Effector memory CD4-positive, alpha-beta T cell (primary cell): Measurements from ENCODE around the gene GAD1.

Experiments
- DNase-seq, 3 donors: peaks; one replicate each; pipeline ENCODE4 v3.0.0-alpha.2; 2020
- H3K27ac ChIP-seq: 2 replicates; pipeline ENCODE4 v1.7.0; 2013; ENCODE audit warnings: mild to moderate bottlenecking, low read length, moderate library complexity; ENCODE audit not compliant: insufficient read depth, poor library complexity, severe bottlenecking
- H3K27me3 ChIP-seq: replicated peaks from 2 replicates; pipeline ENCODE4 v1.7.0; 2013; ENCODE audit warnings: mild to moderate bottlenecking, low read length; ENCODE audit not compliant: insufficient read depth, control insufficient read depth, poor library complexity, severe bottlenecking
- H3K36me3 ChIP-seq: 2 replicates; pipeline ENCODE4 v1.7.0; 2013; ENCODE audit warnings: mild to moderate bottlenecking, low read length, moderate library complexity; ENCODE audit not compliant: control insufficient read depth, insufficient read depth
- H3K4me1 ChIP-seq: 2 replicates; pipeline ENCODE4 v1.7.0; 2013; ENCODE audit warnings: low read length, mild to moderate bottlenecking; ENCODE audit not compliant: control insufficient read depth, insufficient read depth, poor library complexity, severe bottlenecking
- H3K4me3 ChIP-seq: 2 replicates; pipeline ENCODE4 v1.7.0; 2013; ENCODE audit warnings: low read length, low read depth, mild to moderate bottlenecking; ENCODE audit not compliant: insufficient read depth, poor library complexity, severe bottlenecking
- H3K9me3 ChIP-seq: 2 replicates; pipeline ENCODE4 v1.7.0; 2013; ENCODE audit warnings: mild to moderate bottlenecking, low read length, moderate library complexity; ENCODE audit not compliant: control insufficient read depth

GAD1 gene

GRCh38 chr2:170863087-170863486 lies 46.4 kb downstream of the GAD1 start:
- no peak overlapping the region for H3K4me3 ChIP-seq
- H3K9me3 ChIP-seq, result no peaks in the 10 kb centered on the region
- H3K4me1 ChIP-seq, result no peaks in the 10 kb centered on the region
- no peak for DNase-seq
- no peaks in the 10 kb centered on the region for H3K27me3 ChIP-seq
- H3K36me3 ChIP-seq, result no peaks in the 10 kb centered on the region
- H3K27ac ChIP-seq, result no peak overlapping the region

GRCh38 chr2:170869036-170869435 lies 52.3 kb downstream of the GAD1 start:
- no peaks in the 10 kb centered on the region for H3K27me3 ChIP-seq
- no peak overlapping the region for H3K27ac ChIP-seq
- no peaks in the 10 kb centered on the region for H3K36me3 ChIP-seq
- H3K9me3 ChIP-seq, result no peaks in the 10 kb centered on the region
- no peak overlapping the region for H3K4me3 ChIP-seq
- DNase-seq, result no peak
- H3K4me1 ChIP-seq, result no peaks in the 10 kb centered on the region

- DNase-seq, result no peak
- Histone ChIP-seq H3K4me1 (no peaks in the 10 kb centered on the region), H3K27ac (no peak overlapping the region), H3K4me3 (no peak overlapping the region), H3K9me3 (no peaks in the 10 kb centered on the region), H3K36me3 (no peaks in the 10 kb centered on the region), H3K27me3 (no peaks in the 10 kb centered on the region)
Measured at GRCh38 chr2:170869461-170869860, 52.8 kb downstream of the GAD1 start.

GRCh38 chr2:170873035-170873692 lies 56.5 kb downstream of the GAD1 start:
- H3K27me3 ChIP-seq, result no peaks in the 10 kb centered on the region
- no peak overlapping the region for H3K27ac ChIP-seq
- H3K36me3 ChIP-seq, result no peaks in the 10 kb centered on the region
- no peaks in the 10 kb centered on the region for H3K9me3 ChIP-seq
- peak overlapping the region; percentile 27 for H3K4me3 ChIP-seq
- no peaks in the 10 kb centered on the region for H3K4me1 ChIP-seq
- DNase-seq, result peak; percentile 14 to 57 (median 33)

DNA sequence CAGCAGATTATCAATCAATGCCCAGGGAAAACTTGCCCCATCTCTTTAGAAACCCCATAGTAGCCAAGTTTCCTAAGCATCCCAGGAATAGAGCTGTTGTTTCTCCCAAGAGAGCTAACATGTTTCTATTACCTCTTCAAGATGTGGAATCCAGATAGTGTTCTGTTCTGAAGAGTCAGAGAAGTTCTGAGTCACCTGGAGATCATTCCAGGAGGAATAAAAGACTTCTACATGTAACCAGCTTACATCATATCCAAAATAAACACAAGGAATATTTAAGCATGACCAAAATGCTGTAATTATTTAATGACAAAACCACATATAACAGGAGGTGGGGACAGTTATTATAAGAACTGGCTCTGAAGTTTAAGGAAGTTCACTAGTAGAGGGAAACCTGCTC lies 61.4 kb downstream of the GAD1 start:
- no peaks in the 10 kb centered on the region for H3K36me3 ChIP-seq
- no peak for DNase-seq
- H3K4me3 ChIP-seq, result no peak overlapping the region
- H3K27ac ChIP-seq, result no peak overlapping the region
- no peaks in the 10 kb centered on the region for H3K9me3 ChIP-seq
- H3K27me3 ChIP-seq, result no peaks in the 10 kb centered on the region
- H3K4me1 ChIP-seq, result no peaks in the 10 kb centered on the region

- DNase-seq, result no peak
- H3K9me3 ChIP-seq, result no peaks in the 10 kb centered on the region
- no peak overlapping the region for H3K4me3 ChIP-seq
- no peaks in the 10 kb centered on the region for H3K4me1 ChIP-seq
- H3K27ac ChIP-seq, result no peak overlapping the region
- H3K36me3 ChIP-seq, result no peaks in the 10 kb centered on the region
- no peaks in the 10 kb centered on the region for H3K27me3 ChIP-seq
Measured at GRCh38 chr2:170878505-170878904, 61.8 kb downstream of the GAD1 start.

DNA sequence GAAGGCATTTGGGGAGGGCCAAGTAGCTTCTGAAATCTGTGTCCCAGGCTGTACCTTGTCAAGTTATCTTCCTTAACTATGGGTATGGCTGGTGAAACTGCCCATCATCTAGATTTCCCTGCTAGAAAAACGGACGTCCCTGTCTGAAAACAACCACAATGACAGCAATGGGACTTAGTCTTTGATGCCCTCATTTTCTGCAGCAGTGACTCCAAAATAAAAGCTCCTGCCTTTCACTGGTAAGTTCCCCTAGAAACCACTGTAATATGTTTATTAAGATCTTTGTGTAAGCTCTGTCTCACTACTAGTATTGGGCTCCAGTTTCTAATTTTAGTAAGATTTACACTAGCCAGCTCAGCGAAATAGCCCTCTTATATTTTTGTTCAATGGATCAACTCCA lies 65.2 kb downstream of the GAD1 start:
- Histone ChIP-seq H3K27ac (no peak overlapping the region), H3K4me1 (no peaks in the 10 kb centered on the region), H3K27me3 (no peaks in the 10 kb centered on the region), H3K4me3 (no peak overlapping the region), H3K9me3 (no peaks in the 10 kb centered on the region), H3K36me3 (no peaks in the 10 kb centered on the region)
- no peak for DNase-seq

DNA sequence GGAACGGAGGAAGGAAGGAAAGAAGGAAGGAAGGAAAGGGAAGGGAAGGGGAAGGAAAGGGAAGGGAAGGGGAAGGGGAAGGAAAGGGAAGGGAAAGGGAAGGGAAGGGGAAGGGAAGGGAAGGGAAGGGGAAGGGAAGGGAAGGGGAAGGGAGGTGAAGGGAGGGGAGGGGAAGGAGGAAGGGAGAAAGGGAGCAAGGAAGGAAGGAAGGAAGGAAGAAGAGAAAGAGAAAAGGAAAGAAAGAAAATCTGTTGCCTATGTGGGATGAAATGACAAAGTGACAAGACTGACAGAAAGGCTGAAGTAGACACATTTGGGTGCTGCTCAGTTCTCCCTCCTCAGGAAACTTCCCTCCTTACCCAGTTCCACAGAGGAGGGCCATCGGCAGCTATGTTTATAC lies 66.1 kb downstream of the GAD1 start:
- H3K4me3 ChIP-seq, result no peak overlapping the region
- no peak for DNase-seq
- H3K27ac ChIP-seq, result no peak overlapping the region
- H3K27me3 ChIP-seq, result no peaks in the 10 kb centered on the region
- no peaks in the 10 kb centered on the region for H3K9me3 ChIP-seq
- no peaks in the 10 kb centered on the region for H3K36me3 ChIP-seq
- no peaks in the 10 kb centered on the region for H3K4me1 ChIP-seq

GRCh38 chr2:170883683-170884082 lies 67.0 kb downstream of the GAD1 start:
- Histone ChIP-seq H3K4me1 (no peaks in the 10 kb centered on the region), H3K4me3 (no peak overlapping the region), H3K27me3 (no peaks in the 10 kb centered on the region), H3K9me3 (no peaks in the 10 kb centered on the region), H3K36me3 (no peaks in the 10 kb centered on the region), H3K27ac (no peak overlapping the region)
- DNase-seq, result no peak

DNA sequence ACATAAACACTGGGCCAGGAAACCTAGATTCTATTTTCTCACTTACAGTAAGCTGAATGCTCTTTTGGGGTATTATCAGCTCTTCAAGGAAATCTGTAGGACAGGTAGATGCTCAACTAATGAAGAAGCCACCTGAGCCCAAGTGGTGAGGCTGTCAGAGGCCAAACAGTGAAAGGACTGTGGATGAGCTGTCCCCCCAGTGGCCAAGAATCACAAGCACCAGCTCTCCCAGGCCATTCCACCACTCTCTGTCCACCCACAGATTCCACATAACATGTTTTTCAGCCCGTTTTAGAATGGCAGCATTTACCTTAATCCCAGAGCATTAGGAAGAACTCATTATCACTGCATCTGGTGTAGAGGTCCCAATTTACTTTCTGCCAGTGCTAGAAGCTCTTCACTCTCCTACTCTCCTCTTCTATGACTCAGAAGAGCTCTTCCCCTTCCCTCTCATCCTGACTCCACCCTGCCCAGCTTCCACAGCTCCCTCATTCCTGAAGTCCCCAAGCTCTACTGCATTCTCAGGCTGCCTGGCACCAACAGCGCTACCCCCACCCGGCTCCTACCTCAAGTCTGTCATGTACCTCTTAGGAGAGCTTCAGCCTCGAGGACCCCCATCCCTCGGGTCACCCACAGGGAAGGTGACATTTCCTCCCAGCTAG lies 68.6 kb downstream of the GAD1 start:
- Histone ChIP-seq H3K4me1 (no peaks in the 10 kb centered on the region), H3K27me3 (no peaks in the 10 kb centered on the region), H3K27ac (no peak overlapping the region), H3K9me3 (no peaks in the 10 kb centered on the region), H3K4me3 (no peak overlapping the region), H3K36me3 (no peaks in the 10 kb centered on the region)
- no peak for DNase-seq
